ENCODE measurements around the gene ZNF333. TPM values are rescaled to one million over a fixed set of nuclear protein-coding genes. Genes with fewer than 3 reads are reported as not detected.
"Not testable (repeated sequence)": the region's sequence is repeated elsewhere in the genome, so short reads cannot be mapped to it uniquely, and the experiment has no call there.

The ZNF333 gene
- total RNA-seq, 2 donors from 2014 or later: 17.3 to 27.5 TPM

- H3K27ac Mint-ChIP-seq; ATAC-seq (replicated peaks in 1 of 2); H3K9me3 Mint-ChIP-seq; H3K36me3 Mint-ChIP-seq (ENCODE audit: insufficient read depth in 2 of 2); H3K4me1 Mint-ChIP-seq (ENCODE audit: low read depth); DNase-seq: not testable (repeated sequence)
- Mint-ChIP-seq H3K27me3 (ENCODE audit: low read depth) (peaks cover 20% of the 10 kb centered on the region), H3K4me3 (peak overlapping the region; percentile 62 to 68)
These were observed 85.5 kb downstream of the ZNF333 start for GRCh38 chr19:14775326-14775725.

GRCh38 chr19:14775869-14776586 lies 86.2 kb downstream of the ZNF333 start:
- Mint-ChIP-seq H3K4me1 (ENCODE audit: low read depth) (peaks cover 10% of the 10 kb centered on the region), H3K4me3 (peak overlapping the region; percentile 62 to 68), H3K27me3 (ENCODE audit: low read depth) (peaks cover 20% of the 10 kb centered on the region), H3K36me3 (ENCODE audit: insufficient read depth in 2 of 2) (no peaks in the 10 kb centered on the region), H3K9me3 (peaks cover 0 to 2% of the 10 kb centered on the region in 2 donors), H3K27ac (no peak overlapping the region)
- ATAC-seq (replicated peaks in 1 of 2): no peak
- no peak for DNase-seq

DNA sequence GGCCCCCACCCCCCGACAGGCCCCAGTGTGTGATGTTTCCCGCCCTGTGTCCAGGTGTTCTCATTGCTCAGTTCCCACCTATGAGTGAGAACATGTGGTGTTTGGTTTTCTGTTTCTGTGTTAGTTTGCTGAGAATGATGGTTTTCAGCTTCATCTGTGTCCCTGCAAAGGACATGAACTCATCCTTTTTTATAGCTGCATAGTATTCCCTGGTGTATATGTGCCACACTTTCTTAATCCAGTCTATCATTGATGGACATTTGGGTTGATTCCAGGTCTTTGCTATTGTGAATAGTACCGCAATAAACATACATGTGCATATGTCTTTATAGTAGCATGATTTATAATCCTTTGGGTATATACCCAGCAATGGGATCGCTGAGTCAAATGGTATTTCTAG lies 87.8 kb downstream of the ZNF333 start:
- not testable (repeated sequence) for H3K27ac Mint-ChIP-seq; H3K4me1 Mint-ChIP-seq (ENCODE audit: low read depth); H3K36me3 Mint-ChIP-seq (ENCODE audit: insufficient read depth in 2 of 2); DNase-seq; ATAC-seq (replicated peaks in 1 of 2); H3K9me3 Mint-ChIP-seq
- Mint-ChIP-seq H3K4me3 (peak overlapping the region in 1 of 2 donors; percentile 27), H3K27me3 (ENCODE audit: low read depth) (peaks cover 20% of the 10 kb centered on the region)

DNA sequence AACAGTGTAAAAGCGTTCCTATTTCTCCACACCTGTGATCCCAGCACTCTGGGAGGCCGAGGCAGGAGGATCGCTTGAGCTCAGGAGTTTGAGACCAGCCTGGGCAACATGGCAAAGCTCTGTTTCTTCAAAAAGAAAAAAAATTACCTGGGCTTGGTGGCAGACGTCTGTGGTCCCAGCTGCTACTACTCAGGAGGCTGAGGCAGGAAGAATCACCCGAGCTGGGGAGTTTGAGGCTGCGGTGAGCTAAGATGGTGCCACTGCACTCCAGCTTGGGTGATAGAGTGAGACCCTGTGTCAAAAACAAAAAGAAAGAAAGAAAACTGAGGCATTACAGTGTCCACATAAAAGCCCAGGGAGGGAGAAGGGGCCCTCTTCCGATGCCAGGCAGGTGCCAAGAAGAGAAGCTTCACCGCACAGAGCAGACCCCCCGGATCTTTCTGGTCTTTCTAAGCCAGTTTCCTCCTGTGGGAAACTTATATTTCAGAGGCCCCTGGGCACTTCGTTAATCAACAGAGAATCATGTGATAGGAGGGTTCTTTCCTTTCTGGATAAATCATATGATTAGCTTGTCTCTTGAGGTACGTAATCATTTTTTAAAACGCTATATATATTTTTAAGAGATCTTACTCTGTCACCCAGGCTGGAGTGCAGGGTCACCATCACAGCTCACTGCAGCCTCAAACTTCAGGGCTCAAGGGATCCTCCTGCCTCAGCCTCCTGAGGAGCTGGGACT lies 88.4 kb downstream of the ZNF333 start, which contains the start of gene ADGRE2:
Gene ADGRE2 (minus strand): TSS at position 451 of the 736 bp plus-strand sequence. CDS start 1,804 bp downstream, outside the sequence.
- H3K4me3 Mint-ChIP-seq: peak within 1 kb of the TSS in 1 of 2 donors; percentile 27
- H3K27ac Mint-ChIP-seq; H3K36me3 Mint-ChIP-seq (ENCODE audit: insufficient read depth in 2 of 2); H3K9me3 Mint-ChIP-seq; DNase-seq; ATAC-seq (replicated peaks in 1 of 2); H3K4me1 Mint-ChIP-seq (ENCODE audit: low read depth): not testable (repeated sequence)
- peaks cover 20% of the 10 kb centered on the region for H3K27me3 Mint-ChIP-seq (ENCODE audit: low read depth)

- Mint-ChIP-seq H3K4me1 (ENCODE audit: low read depth) (peaks cover 10% of the 10 kb centered on the region), H3K36me3 (ENCODE audit: insufficient read depth in 2 of 2) (no peaks in the 10 kb centered on the region), H3K27me3 (ENCODE audit: low read depth) (peaks cover 20% of the 10 kb centered on the region), H3K27ac (no peak overlapping the region), H3K4me3 (no peak overlapping the region), H3K9me3 (peaks cover 0 to 2% of the 10 kb centered on the region in 2 donors)
- ATAC-seq (replicated peaks in 1 of 2) (no peak), DNase-seq (no peak)
These were observed 89.3 kb downstream of the ZNF333 start for GRCh38 chr19:14779151-14779550.

DNA sequence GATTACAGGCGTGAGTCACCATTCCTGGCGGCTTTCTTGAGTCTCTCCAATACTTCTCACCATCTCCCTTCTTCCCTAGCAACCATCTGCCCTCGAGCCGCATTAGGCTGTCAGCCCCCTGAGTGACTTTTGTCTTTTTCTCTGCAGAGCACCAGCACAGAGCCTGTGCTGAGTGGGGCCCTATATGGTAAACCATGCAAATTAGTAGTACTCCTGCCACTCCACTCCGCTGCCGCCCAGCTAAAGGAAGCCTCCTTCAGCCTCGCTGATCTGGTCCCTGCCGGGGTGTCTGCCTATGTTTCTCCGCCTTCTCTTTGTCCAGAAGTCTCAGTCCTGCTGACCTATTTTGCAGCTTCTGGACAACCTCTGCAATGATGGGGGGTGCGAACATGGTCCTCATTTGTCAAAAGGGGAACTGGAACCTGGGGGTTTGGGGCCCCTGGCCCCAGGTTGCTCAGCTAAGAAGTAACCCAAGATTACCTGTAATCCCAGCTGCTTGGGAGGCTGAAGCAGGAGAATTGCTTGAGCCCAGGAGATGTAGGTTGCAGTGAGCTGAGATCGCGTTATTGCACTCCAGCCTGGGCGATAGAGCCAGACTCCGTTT lies 90.9 kb downstream of the ZNF333 start:
- ATAC-seq (replicated peaks in 1 of 2); H3K27ac Mint-ChIP-seq; DNase-seq; H3K4me3 Mint-ChIP-seq; H3K36me3 Mint-ChIP-seq (ENCODE audit: insufficient read depth in 2 of 2); H3K9me3 Mint-ChIP-seq: not testable (repeated sequence)
- peaks cover 15% of the 10 kb centered on the region for H3K27me3 Mint-ChIP-seq (ENCODE audit: low read depth)
- H3K4me1 Mint-ChIP-seq (ENCODE audit: low read depth): peaks cover 20% of the 10 kb centered on the region

GRCh38 chr19:14781713-14782536 lies 92.1 kb downstream of the ZNF333 start:
- peaks cover 25% of the 10 kb centered on the region for H3K4me1 Mint-ChIP-seq (ENCODE audit: low read depth)
- not testable (repeated sequence) for H3K27me3 Mint-ChIP-seq (ENCODE audit: low read depth); H3K9me3 Mint-ChIP-seq; H3K36me3 Mint-ChIP-seq (ENCODE audit: insufficient read depth in 2 of 2); ATAC-seq (replicated peaks in 1 of 2); H3K27ac Mint-ChIP-seq; H3K4me3 Mint-ChIP-seq; DNase-seq

DNA sequence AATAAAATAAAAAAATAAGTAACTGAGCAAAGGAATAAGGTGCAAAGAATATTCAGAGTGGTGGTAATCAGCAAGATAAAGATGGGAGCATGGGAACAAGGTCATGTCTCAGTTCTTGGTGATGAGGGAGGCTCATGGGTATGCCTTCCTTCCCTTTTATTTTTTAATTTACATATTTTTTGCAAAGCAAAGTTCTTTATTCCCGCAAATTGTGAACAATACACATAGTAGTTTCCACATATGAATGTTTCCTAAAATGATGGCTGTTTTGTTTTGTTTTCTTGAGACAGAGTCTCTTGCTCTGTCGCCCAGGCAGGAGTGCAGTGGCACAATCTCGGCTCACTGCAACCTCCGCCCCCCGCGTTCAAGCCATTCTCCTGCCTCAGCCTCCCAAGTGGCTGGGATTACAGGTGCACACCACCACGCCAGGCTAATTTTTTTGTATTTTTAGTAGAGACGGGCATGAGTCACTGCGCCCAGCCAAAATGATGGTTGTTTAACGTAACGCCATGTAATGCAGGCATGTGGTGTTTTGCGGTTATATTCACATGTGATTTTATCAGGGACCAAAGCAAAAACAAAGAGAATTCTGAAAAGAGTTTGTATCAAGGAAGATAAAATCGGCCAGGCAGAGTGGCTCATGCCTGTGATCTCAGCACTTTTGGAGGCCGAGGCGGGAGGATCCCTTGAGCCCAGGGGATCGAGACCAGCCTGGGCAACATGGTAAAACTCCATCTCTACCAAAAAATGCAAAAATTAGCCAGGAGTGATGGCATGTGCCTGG lies 93.0 kb downstream of the ZNF333 start:
- ATAC-seq (replicated peaks in 1 of 2) (no peak), DNase-seq (no peak)
- H3K27ac Mint-ChIP-seq: no peak overlapping the region
- no peaks in the 10 kb centered on the region for H3K9me3 Mint-ChIP-seq
- H3K27me3 Mint-ChIP-seq (ENCODE audit: low read depth): peaks cover 9% of the 10 kb centered on the region
- no peak overlapping the region for H3K4me3 Mint-ChIP-seq
- H3K4me1 Mint-ChIP-seq (ENCODE audit: low read depth): peaks cover 25% of the 10 kb centered on the region
- no peaks in the 10 kb centered on the region for H3K36me3 Mint-ChIP-seq (ENCODE audit: insufficient read depth in 2 of 2)

Other genes starting within 250 kb of the ZNF333 start
- under 1 TPM; 0.38 to 0.39 TPM for gene PTGER1, start 214.7 kb upstream of the ZNF333 start, total RNA-seq
- 10 to 100 TPM; 24.1 to 28.6 TPM for gene GIPC1, start 193.9 kb upstream of the ZNF333 start, total RNA-seq
- gene DNAJB1, start 171.7 kb upstream of the ZNF333 start, total RNA-seq: 10 to 100 TPM; 62.5 to 64.1 TPM
- 100 to 1,000 TPM; 105 to 106 TPM for gene TECR, start 160.5 kb upstream of the ZNF333 start, total RNA-seq
- 10 to 100 TPM; 78.5 to 87.0 TPM for gene NDUFB7, start 118.0 kb upstream of the ZNF333 start, total RNA-seq
- under 1 TPM; 0.29 to 0.46 TPM for gene CLEC17A, start 107.0 kb upstream of the ZNF333 start, total RNA-seq
- gene ADGRE3, start 15.2 kb upstream of the ZNF333 start, total RNA-seq: not detected
- 1 to 10 TPM in 1 of 2 donors, under 1 TPM in 1; 0.72 to 3.1 TPM for gene ADGRE2, start 88.5 kb downstream of the ZNF333 start, total RNA-seq
- not detected for gene OR7A5, start 145.1 kb downstream of the ZNF333 start, total RNA-seq
- not detected for gene OR7C1, start 145.1 kb downstream of the ZNF333 start, total RNA-seq
- not detected for gene OR7A10, start 158.9 kb downstream of the ZNF333 start, total RNA-seq
- not detected for gene OR7A17, start 196.1 kb downstream of the ZNF333 start, total RNA-seq